Measurements from ENCODE around the gene OPCML. TPM values are rescaled to one million over a fixed set of nuclear protein-coding genes. Genes with fewer than 3 reads are reported as not detected.

The OPCML gene
- total RNA-seq, 2 donors from 2014 or later: under 0.01 TPM; not detected in 1

- Histone ChIP-seq H3K36me3 (replicated peaks in 1 of 2; ENCODE audit: insufficient read depth in 1 of 2, low read depth in 2 of 2) (no peaks in the 10 kb centered on the region), H3K4me1 (no peaks in the 10 kb centered on the region), H3K27ac (no peak overlapping the region), H3K27me3 (no peaks in the 10 kb centered on the region), H3K9me3 (no peaks in the 10 kb centered on the region), H3K4me3 (no peak overlapping the region)
- no peak for TF ChIP-seq CTCF (IDR thresholded peaks at IDR 0.05)
- TF ChIP-seq POLR2A (IDR thresholded peaks at IDR 0.05): no peak
- DNase-seq (no peak), ATAC-seq (no peak)
- intact Hi-C loops (cut with DNase I): no loop called here
- 56 to 59% methylated on average over 6 of the region's 6 CpGs for WGBS, 2 donors
Observed at GRCh38 chr11:132788816-132789325, 743.4 kb downstream of the OPCML start.

- ATAC-seq: no peak
- Histone ChIP-seq H3K27me3 (no peaks in the 10 kb centered on the region), H3K36me3 (replicated peaks in 1 of 2; ENCODE audit: insufficient read depth in 1 of 2, low read depth in 2 of 2) (no peaks in the 10 kb centered on the region), H3K9me3 (no peaks in the 10 kb centered on the region), H3K27ac (no peak overlapping the region), H3K4me3 (no peak overlapping the region), H3K4me1 (no peaks in the 10 kb centered on the region)
- intact Hi-C loops (cut with DNase I): no loop called here
- DNase-seq: no peak
- WGBS, 2 donors: 42 to 57% methylated on average over 4 of the region's 4 CpGs
- no peak for TF ChIP-seq CTCF (IDR thresholded peaks at IDR 0.05)
Observed at GRCh38 chr11:132785878-132786277, 746.4 kb downstream of the OPCML start.

- 72 to 76% methylated on average over 5 of the region's 5 CpGs for WGBS, 2 donors
- ATAC-seq (no peak), DNase-seq (no peak)
- TF ChIP-seq POLR2A (IDR thresholded peaks at IDR 0.05): no peak
- TF ChIP-seq CTCF (IDR thresholded peaks at IDR 0.05): no peak
- Histone ChIP-seq H3K27ac (no peak overlapping the region), H3K9me3 (no peaks in the 10 kb centered on the region), H3K4me3 (no peak overlapping the region), H3K4me1 (no peaks in the 10 kb centered on the region), H3K36me3 (replicated peaks in 1 of 2; ENCODE audit: insufficient read depth in 1 of 2, low read depth in 2 of 2) (no peaks in the 10 kb centered on the region), H3K27me3 (no peaks in the 10 kb centered on the region)
- intact Hi-C loops (cut with DNase I): no loop called here
Observed at GRCh38 chr11:132784441-132784840, 747.9 kb downstream of the OPCML start.

GRCh38 chr11:132782102-132782501, 750.2 kb downstream of the OPCML start:
- no peaks in the 10 kb centered on the region for H3K27me3 ChIP-seq
- no peak overlapping the region for H3K4me3 ChIP-seq
- H3K4me1 ChIP-seq: no peaks in the 10 kb centered on the region
- ATAC-seq (no peak), DNase-seq (no peak)
- no peak overlapping the region for H3K27ac ChIP-seq
- intact Hi-C loops (cut with DNase I): no loop called here
- no peaks in the 10 kb centered on the region for H3K9me3 ChIP-seq
- no peaks in the 10 kb centered on the region for H3K36me3 ChIP-seq (replicated peaks in 1 of 2; ENCODE audit: insufficient read depth in 1 of 2, low read depth in 2 of 2)
- 64 to 73% methylated on average over 6 of the region's 6 CpGs for WGBS, 2 donors
- no peak for TF ChIP-seq POLR2A (IDR thresholded peaks at IDR 0.05)
- TF ChIP-seq CTCF (IDR thresholded peaks at IDR 0.05): no peak

GRCh38 chr11:132780046-132780445, 752.3 kb downstream of the OPCML start:
- no peaks in the 10 kb centered on the region for H3K27me3 ChIP-seq
- no peak overlapping the region for H3K27ac ChIP-seq
- no peaks in the 10 kb centered on the region for H3K9me3 ChIP-seq
- H3K4me3 ChIP-seq: no peak overlapping the region
- H3K36me3 ChIP-seq (replicated peaks in 1 of 2; ENCODE audit: insufficient read depth in 1 of 2, low read depth in 2 of 2): no peaks in the 10 kb centered on the region
- whole genome bisulfite sequencing, 2 donors: 66 to 69% methylated on average over 5 of the region's 5 CpGs
- ATAC-seq (no peak), DNase-seq (no peak)
- no peaks in the 10 kb centered on the region for H3K4me1 ChIP-seq
- intact Hi-C loops (cut with DNase I): no loop called here
- TF ChIP-seq POLR2A (IDR thresholded peaks at IDR 0.05) (no peak), CTCF (IDR thresholded peaks at IDR 0.05) (no peak)
